Measurements from ENCODE around the gene POU2AF2.

Gene POU2AF2

GRCh38 chr11:111330234-111330893, 84.8 kb downstream of the POU2AF2 start:
- DNase-seq (ENCODE audit: low spot score), result no peak

DNA sequence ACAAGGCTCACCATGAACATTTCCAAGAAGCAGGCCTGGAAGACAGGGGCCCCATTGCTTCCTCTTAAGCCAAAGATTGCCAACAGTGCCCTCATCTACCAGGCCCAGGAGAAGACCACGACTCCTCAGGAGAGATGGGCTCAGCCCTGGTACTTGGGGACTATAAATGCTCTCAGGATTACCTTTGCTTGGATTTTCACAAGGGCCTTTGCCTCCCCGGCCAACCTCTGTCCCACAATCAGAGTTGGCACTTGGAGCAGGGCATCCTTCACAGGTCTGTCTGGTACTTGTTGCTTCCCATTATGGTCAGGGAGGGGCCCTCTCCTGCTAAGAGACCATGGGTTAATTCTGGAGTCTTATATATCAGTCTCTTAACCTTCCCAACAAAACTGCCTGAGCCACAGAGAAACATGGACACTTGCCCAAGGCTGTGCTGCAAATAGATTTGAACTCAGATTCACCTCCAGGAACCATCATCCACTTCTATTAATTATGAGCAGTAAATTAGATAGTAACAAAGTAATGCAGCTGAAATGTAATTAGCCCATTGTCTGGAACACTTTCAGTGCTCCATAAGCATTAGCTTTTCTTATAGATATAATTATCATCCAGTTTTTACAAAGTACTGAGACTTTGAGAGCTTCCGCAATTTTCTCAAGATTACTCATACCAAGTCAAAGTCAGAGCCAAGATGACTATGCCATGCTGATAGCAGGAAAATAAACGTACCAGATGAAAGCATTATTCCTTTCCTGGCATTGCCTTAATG, 86.4 kb downstream of the POU2AF2 start:
- DNase-seq (ENCODE audit: low spot score), result no peak

- DNase-seq (ENCODE audit: low spot score), result no peak
These were observed 89.3 kb downstream of the POU2AF2 start for GRCh38 chr11:111334532-111335502.

GRCh38 chr11:111335549-111335948, 90.0 kb downstream of the POU2AF2 start:
- no peak for DNase-seq (ENCODE audit: low spot score)
